Endothelial cell of umbilical vein (primary cell): ENCODE data around the gene ARHGAP20. TPM values are rescaled to one million over a fixed set of nuclear protein-coding genes. Genes with fewer than 3 reads are reported as not detected.

Source experiments
- BruUV-seq: library from RNA; stranded (reverse); fragments of 400-500 nt; replicated peaks from 2 replicates; lab custom pipeline; 2021; lab: Mats Ljungman, UMichigan
- CTCF ChIA-PET: fragments of 300-600, 350-600 bp; sonication (Branson Sonifier 250); formaldehyde crosslinking; loops from one replicate; lab custom pipeline; 2021; ENCODE audit warnings: antibody characterized with exemption, inconsistent platforms; lab: Charles Lee
- POLR2A ChIA-PET: fragments of 300-600, 350-600 bp; sonication (Branson Sonifier 250); formaldehyde crosslinking; loops from one replicate; lab custom pipeline; 2021; ENCODE audit warnings: antibody characterized with exemption, inconsistent platforms; lab: Charles Lee
- DNase-seq: peaks from one replicate; pipeline ENCODE4 v3.0.0-alpha.2; 2011; ENCODE audit warnings: low read depth, low spot score
- FAIRE-seq: peaks from 2 replicates; lab custom pipeline; 2011; peaks lifted over from hg19 to GRCh38; lab: Jason Lieb, UNC
- H2AFZ ChIP-seq: 2 replicates; pipeline ENCODE4 v1.6.0; 2012; ENCODE audit warnings: low read depth, low read length, control low read depth, inconsistent platforms
- H3K27ac ChIP-seq: 2 replicates; pipeline ENCODE4 v1.5.1; 2011; ENCODE audit warnings: low read depth, mild to moderate bottlenecking, control low read depth, low read length, moderate library complexity; ENCODE audit not compliant: insufficient read depth
- H3K27me3 ChIP-seq, 2 experiments: 2 replicates each; pipeline versions ENCODE4 v1.6.0 to v1.6.1; 2011; ENCODE audit warnings: low read length in 2 of 2, mixed read lengths in 1 of 2; ENCODE audit not compliant: control insufficient read depth in 2 of 2, insufficient read depth in 2 of 2
- H3K36me3 ChIP-seq, 2 experiments: 2 replicates in 1 of 2; 3 replicates in 1 of 2; pipeline ENCODE4 v1.5.1; 2011; ENCODE audit warnings: low read length in 2 of 2, mild to moderate bottlenecking in 1 of 2, moderate library complexity in 1 of 2; ENCODE audit not compliant: control insufficient read depth in 2 of 2, insufficient read depth in 2 of 2; ENCODE audit errors: extremely low read depth in 1 of 2
- H3K4me1 ChIP-seq: 3 replicates; pipeline ENCODE4 v1.5.1; 2011; ENCODE audit warnings: mild to moderate bottlenecking, low read length; ENCODE audit not compliant: control insufficient read depth, insufficient read depth; ENCODE audit errors: extremely low read depth
- H3K4me2 ChIP-seq: 2 replicates; pipeline ENCODE4 v1.6.1; 2011; ENCODE audit warnings: low read length, control low read depth, mixed read lengths; ENCODE audit not compliant: insufficient read depth
- H3K4me3 ChIP-seq, 3 experiments: fragments of 200-600 bp in 1 of 3; sonication (generic), shearing (Covaris generic) in 1 of 3; replicated peaks in 1 of 3; 2 replicates each; pipeline ENCODE4 v1.5.1; 2011 to 2016; ENCODE audit warnings: control low read depth in 3 of 3, low read length in 3 of 3, mild to moderate bottlenecking in 2 of 3, inconsistent platforms in 1 of 3, low read depth in 1 of 3, moderate library complexity in 1 of 3; ENCODE audit not compliant: insufficient read depth in 1 of 3
- H3K79me2 ChIP-seq: 2 replicates; pipeline ENCODE4 v1.6.0; 2012; ENCODE audit warnings: low read length, inconsistent platforms; ENCODE audit not compliant: control insufficient read depth, insufficient read depth
- H3K9ac ChIP-seq: replicated peaks from 2 replicates; pipeline ENCODE3; 2011; ENCODE audit warnings: low read length, control low read depth; ENCODE audit not compliant: insufficient read depth; ENCODE audit errors: extremely low read depth
- H3K9me1 ChIP-seq: replicated peaks from 3 replicates; pipeline ENCODE4 v1.6.0; 2011; ENCODE audit warnings: mild to moderate bottlenecking, low read length; ENCODE audit not compliant: control insufficient read depth, insufficient read depth; ENCODE audit errors: extremely low read depth
- H3K9me3 ChIP-seq: replicated peaks from 2 replicates; pipeline ENCODE4 v1.5.1; 2012; ENCODE audit warnings: low read length, inconsistent platforms; ENCODE audit not compliant: control insufficient read depth, insufficient read depth
- H4K20me1 ChIP-seq: replicated peaks from 2 replicates; pipeline ENCODE3; 2011; ENCODE audit warnings: mild to moderate bottlenecking, low read length; ENCODE audit not compliant: control insufficient read depth, insufficient read depth; ENCODE audit errors: extremely low read depth
- EZH2 ChIP-seq: IDR thresholded peaks from 2 replicates; pipeline ENCODE4 v1.6.1; 2012; ENCODE audit warnings: borderline replicate concordance, low read depth, mild to moderate bottlenecking, moderate library complexity, low read length, inconsistent platforms; ENCODE audit not compliant: severe bottlenecking
- GATA2 ChIP-seq: IDR thresholded peaks from 2 replicates; pipeline ENCODE4 v1.7.0; 2011; ENCODE audit warnings: low read depth, mild to moderate bottlenecking, moderate library complexity, mixed read lengths, low read length; ENCODE audit not compliant: insufficient read length, insufficient read depth
- MAX ChIP-seq: IDR thresholded peaks from 2 replicates; pipeline ENCODE4 v1.6.1; 2011; ENCODE audit not compliant: insufficient read depth, insufficient read length
- POLR2AphosphoS5 ChIP-seq: IDR thresholded peaks from 2 replicates; pipeline ENCODE4 v1.6.1; 2012; ENCODE audit warnings: low read depth, mild to moderate bottlenecking, control low read depth, low read length, moderate library complexity; ENCODE audit not compliant: insufficient read depth
- dilution Hi-C: fragments of 300-500 bp; cut with MboI; formaldehyde crosslinking; loops from one replicate; pipeline ENCODE4 v1.15.0; 2019; ENCODE audit warnings: low sequenced_read_pairs; ENCODE audit not compliant: extremely low pct_ligation_motif_present
- intact Hi-C: fragments of 100-400 bp; cut with micrococcal nuclease; formaldehyde crosslinking; loops from one replicate; pipeline ENCODE4 v1.10.0; 2022
- polyA plus RNA-seq, 4 experiments: library from polyadenylated mRNA; depleted of rRNA in 3 of 4; stranded (reverse) in 3 of 4; unstranded in 1 of 4; fragments of >200 nt; gene quantifications; 2 replicates each; pipeline versions ENCODE4 v1.2.1 to v1.2.3, GENCODE V29; 2011 to 2012; ENCODE audit warnings: missing spikeins in 1 of 4
- total RNA-seq: library from RNA; stranded (reverse); gene quantifications from 2 replicates; pipeline ENCODE4 v1.2.3, GENCODE V29; 2021

Gene ARHGAP20
- total and polyA plus RNA-seq, 2 donors (not counting 3 experiments of a cell fraction or from before 2014, with no cell fraction given): 0.51 to 1.1 TPM

- Histone ChIP-seq H3K4me2 (no peak overlapping the region), H3K9ac (no peak overlapping the region), H3K27ac (no peak overlapping the region), H3K9me3 (no peaks in the 10 kb centered on the region), H2AFZ (no peak overlapping the region), H3K4me3 (no peak overlapping the region), H3K36me3 (no peaks in the 10 kb centered on the region), H3K27me3 (no peaks in the 10 kb centered on the region), H3K79me2 (no peaks in the 10 kb centered on the region), H4K20me1 (no peaks in the 10 kb centered on the region), H3K4me1 (no peaks in the 10 kb centered on the region), H3K9me1 (no peaks in the 10 kb centered on the region)
- ChIA-PET POLR2A (no interaction called here), CTCF (interaction anchor here (0.6 kb wide), 1 partner anchor 440 kb away, joined by 3 read pairs; no protein-coding TSS in a partner anchor)
- intact Hi-C loops (no loop called here), dilution Hi-C loops (no loop called here)
- FAIRE-seq (no peak), DNase-seq (no peak)
- BruUV-seq: no TSS peak
- no peak for TF ChIP-seq MAX
- no peak for TF ChIP-seq GATA2
These were observed 77.9 kb downstream of the ARHGAP20 start for GRCh38 chr11:110634370-110634769.

GRCh38 chr11:110631551-110631950 is 80.7 kb downstream of the ARHGAP20 start:
- Histone ChIP-seq H3K27me3 (no peaks in the 10 kb centered on the region), H4K20me1 (no peaks in the 10 kb centered on the region), H3K9me3 (no peaks in the 10 kb centered on the region), H3K4me1 (no peaks in the 10 kb centered on the region), H3K4me3 (no peak overlapping the region), H3K79me2 (no peaks in the 10 kb centered on the region), H3K27ac (no peak overlapping the region), H3K9me1 (no peaks in the 10 kb centered on the region), H3K9ac (no peak overlapping the region), H3K36me3 (no peaks in the 10 kb centered on the region), H2AFZ (no peak overlapping the region), H3K4me2 (no peak overlapping the region)
- CTCF ChIA-PET: no interaction called here
- POLR2A ChIA-PET: no interaction called here
- no TSS peak for BruUV-seq
- intact Hi-C loops: no loop called here
- TF ChIP-seq POLR2AphosphoS5: no peak
- TF ChIP-seq EZH2: no peak
- no peak for DNase-seq
- dilution Hi-C loops: no loop called here
- FAIRE-seq: no peak
